Suppressor macrophage treated with lipopolysaccharide for 4 hours (primary cell): Measurements from ENCODE around the gene PCDHB14.
"Not testable (repeated sequence)": the region's sequence is repeated elsewhere in the genome, so short reads cannot be mapped to it uniquely, and the experiment has no call there.

ENCODE experiments used
- DNase-seq: peaks from one replicate; pipeline ENCODE4 v3.0.0-alpha.2; 2020

Gene PCDHB14

GRCh38 chr5:141223112-141223783 lies at the start of gene PCDHB14:
TSS of gene PCDHB14 (plus strand) at chr5:141223343. CDS start at chr5:141223506, 163 bp downstream.
- DNase-seq = no peak

DNA sequence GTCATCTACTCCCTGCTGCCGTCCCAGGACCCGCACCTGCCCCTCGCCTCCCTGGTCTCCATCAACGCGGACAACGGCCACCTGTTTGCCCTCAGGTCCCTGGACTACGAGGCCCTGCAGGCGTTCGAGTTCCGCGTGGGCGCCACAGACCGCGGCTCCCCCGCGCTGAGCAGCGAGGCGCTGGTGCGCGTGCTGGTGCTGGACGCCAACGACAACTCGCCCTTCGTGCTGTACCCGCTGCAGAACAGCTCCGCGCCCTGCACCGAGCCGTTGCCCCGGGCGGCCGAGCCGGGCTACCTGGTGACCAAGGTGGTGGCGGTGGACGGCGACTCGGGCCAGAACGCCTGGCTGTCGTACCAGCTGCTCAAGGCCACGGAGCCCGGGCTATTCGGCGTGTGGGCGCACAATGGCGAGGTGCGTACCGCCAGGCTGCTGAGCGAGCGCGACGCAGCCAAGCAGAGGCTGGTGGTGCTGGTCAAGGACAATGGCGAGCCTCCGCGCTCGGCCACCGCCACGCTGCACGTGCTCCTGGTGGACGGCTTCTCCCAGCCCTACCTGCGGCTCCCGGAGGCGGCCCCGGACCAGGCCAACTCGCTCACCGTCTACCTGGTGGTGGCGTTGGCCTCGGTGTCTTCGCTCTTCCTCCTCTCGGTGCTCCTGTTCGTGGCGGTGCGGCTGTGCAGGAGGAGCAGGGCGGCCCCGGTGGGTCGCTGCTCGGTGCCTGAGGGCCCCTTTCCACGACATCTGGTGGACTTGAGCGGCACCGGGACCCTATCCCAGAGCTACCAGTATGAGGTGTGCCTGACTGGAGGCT lies 48.6 kb upstream of the PCDHB14 start:
- not testable (repeated sequence) for DNase-seq

DNA sequence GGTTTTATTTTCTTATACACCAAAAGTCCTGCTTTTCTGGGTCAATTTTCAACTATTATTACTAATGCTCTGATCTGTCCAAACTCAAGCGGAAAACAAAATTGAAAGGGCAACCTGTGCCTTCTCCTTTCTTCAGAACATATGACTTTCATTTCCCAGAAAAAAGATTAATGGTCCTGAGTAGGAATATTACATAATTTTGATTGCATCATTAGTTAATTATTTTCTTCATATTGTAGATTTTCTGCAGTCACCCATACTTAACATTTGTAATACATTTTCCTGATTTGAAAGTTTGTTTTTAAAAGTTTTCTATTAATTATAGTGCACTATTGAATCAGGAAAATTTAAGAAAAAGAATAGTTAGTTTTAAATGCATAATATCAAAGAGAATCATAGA lies 47.2 kb upstream of the PCDHB14 start:
- DNase-seq = no peak

DNA sequence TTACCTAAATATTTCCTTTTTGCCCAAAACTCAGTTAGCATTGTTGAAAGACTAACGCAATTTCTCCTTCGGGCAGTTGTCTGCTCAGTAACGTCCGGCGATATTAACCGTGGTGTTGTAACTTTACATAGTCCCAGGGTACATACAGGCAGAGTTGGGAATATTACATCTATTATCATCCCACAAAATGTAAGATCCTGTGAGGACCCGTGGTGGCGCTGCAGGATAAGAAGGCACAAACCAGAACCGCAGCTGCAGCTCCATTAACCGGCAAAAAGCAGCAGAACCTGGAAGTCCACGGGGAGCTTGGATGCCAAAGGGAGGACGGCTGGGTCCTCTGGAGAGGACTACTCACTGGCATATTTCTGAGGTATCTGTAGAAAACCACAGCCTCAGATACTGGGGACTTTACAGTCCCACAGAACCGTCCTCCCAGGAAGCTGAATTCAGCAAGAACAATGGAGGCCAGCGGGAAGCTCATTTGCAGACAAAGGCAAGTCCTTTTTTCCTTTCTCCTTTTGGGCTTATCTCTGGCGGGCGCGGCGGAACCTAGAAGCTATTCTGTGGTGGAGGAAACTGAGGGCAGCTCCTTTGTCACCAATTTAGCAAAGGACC lies 45.5 kb upstream of the PCDHB14 start, which contains the start of gene PCDHB8:
TSS of gene PCDHB8 (plus strand) at position 214 of the 615 bp plus-strand sequence. CDS start at position 459, 245 bp downstream.
- DNase-seq = not testable (repeated sequence)

DNA sequence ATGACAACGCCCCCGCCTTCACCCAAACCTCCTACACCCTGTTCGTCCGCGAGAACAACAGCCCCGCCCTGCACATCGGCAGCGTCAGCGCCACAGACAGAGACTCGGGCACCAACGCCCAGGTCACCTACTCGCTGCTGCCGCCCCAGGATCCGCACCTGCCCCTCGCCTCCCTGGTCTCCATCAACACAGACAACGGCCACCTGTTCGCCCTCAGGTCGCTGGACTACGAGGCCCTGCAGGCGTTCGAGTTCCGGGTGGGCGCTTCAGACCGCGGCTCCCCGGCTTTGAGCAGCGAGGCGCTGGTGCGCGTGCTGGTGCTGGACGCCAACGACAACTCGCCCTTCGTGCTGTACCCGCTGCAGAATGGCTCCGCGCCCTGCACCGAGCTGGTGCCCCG lies 43.8 kb upstream of the PCDHB14 start:
- not testable (repeated sequence) for DNase-seq

DNA sequence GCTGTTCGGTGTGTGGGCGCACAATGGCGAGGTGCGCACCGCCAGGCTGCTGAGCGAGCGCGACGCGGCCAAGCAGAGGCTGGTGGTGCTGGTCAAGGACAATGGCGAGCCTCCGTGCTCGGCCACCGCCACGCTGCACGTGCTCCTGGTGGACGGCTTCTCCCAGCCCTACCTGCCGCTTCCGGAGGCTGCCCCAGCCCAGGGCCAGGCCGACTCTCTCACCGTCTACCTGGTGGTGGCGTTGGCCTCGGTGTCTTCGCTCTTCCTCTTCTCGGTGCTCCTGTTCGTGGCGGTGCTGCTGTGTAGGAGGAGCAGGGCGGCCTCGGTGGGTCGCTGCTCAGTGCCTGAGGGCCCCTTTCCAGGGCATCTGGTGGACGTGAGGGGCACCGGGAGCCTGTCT lies 43.3 kb upstream of the PCDHB14 start:
- DNase-seq = not testable (repeated sequence)

DNA sequence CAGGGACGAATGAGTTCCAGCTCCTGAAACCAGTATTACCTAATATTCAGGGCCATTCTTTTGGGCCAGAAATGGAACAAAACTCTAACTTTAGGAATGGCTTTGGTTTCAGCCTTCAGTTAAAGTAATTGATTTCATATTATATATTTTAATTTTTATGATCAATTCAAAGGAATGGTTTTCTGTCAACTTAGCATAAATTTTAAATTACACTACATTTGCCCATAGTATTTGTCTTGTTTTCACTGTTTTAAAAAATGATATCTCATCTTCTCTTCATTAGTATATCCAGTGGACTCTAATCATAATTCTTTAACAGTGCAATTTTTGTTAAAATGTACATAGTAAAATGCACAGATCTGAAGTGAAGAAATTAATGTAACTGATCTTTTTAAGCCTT lies 42.8 kb upstream of the PCDHB14 start:
- no peak for DNase-seq

DNA sequence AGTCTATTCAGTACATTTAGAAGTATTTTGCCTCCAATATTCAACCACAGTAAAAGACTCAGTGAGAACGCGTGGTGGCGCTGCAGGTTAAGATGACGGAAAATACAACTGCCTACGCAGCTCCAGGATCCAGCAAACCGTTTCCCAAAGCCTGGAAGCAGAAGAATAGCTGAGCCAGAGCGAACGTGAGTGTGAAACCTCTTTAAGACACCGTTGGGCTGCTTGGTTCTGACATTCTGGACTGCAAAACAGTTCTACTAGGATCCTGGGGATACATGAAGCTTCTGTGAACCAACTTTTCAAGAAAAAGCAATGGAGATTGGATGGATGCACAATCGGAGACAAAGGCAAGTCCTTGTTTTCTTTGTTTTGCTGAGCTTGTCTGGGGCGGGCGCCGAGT lies 40.9 kb upstream of the PCDHB14 start, which contains the start of gene PCDHB16:
TSS of gene PCDHB16 (plus strand) at position 140 of the 400 bp plus-strand sequence. CDS start at position 313, 173 bp downstream.
- no peak for DNase-seq

DNA sequence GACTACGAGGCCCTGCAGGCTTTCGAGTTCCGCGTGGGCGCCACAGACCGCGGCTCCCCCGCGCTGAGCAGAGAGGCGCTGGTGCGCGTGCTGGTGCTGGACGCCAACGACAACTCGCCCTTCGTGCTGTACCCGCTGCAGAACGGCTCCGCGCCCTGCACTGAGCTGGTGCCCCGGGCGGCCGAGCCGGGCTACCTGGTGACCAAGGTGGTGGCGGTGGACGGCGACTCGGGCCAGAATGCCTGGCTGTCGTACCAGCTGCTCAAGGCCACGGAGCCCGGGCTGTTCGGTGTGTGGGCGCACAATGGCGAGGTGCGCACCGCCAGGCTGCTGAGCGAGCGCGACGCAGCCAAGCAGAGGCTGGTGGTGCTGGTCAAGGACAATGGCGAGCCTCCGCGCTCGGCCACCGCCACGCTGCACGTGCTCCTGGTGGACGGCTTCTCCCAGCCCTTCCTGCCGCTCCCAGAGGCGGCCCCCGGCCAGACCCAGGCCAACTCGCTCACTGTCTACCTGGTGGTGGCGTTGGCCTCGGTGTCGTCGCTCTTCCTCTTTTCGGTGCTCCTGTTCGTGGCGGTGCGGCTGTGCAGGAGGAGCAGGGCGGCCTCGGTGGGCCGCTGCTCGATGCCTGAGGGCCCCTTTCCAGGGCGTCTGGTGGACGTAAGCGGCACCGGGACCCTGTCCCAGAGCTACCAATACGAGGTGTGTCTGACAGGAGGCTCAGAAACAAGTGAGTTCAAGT lies 38.9 kb upstream of the PCDHB14 start:
- not testable (repeated sequence) for DNase-seq

GRCh38 chr5:141186897-141187512 lies 36.1 kb upstream of the PCDHB14 start, which contains the start of gene PCDHB9:
TSS of gene PCDHB9 (plus strand) at chr5:141187161. CDS start at chr5:141187319, 158 bp downstream.
- DNase-seq = no peak

DNA sequence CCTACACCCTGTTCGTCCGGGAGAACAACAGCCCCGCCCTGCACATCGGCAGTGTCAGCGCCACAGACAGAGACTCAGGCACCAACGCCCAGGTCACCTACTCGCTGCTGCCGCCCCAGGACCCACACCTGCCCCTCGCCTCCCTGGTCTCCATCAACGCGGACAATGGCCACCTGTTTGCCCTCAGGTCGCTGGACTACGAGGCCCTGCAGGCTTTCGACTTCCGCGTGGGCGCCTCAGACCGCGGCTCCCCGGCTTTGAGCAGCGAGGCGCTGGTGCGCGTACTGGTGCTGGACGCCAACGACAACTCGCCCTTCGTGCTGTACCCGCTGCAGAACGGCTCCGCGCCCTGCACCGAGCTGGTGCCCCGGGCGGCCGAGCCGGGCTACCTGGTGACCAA lies 34.5 kb upstream of the PCDHB14 start:
- DNase-seq = not testable (repeated sequence)

DNA sequence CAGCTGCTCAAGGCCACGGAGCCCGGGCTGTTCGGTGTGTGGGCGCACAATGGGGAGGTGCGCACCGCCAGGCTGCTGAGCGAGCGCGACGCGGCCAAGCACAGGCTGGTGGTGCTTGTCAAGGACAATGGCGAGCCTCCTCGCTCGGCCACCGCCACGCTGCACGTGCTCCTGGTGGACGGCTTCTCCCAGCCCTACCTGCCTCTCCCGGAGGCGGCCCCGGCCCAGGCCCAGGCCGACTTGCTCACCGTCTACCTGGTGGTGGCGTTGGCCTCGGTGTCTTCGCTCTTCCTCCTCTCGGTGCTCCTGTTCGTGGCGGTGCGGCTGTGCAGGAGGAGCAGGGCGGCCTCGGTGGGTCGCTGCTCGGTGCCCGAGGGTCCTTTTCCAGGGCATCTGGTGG lies 34.0 kb upstream of the PCDHB14 start:
- not testable (repeated sequence) for DNase-seq

- peak; percentile 18 for DNase-seq
These were observed 30.9 kb upstream of the PCDHB14 start, which contains the start of gene PCDHB10 for GRCh38 chr5:141192110-141192725. TSS of gene PCDHB10 (plus strand) at chr5:141192353. CDS start at chr5:141192553, 200 bp downstream.

DNA sequence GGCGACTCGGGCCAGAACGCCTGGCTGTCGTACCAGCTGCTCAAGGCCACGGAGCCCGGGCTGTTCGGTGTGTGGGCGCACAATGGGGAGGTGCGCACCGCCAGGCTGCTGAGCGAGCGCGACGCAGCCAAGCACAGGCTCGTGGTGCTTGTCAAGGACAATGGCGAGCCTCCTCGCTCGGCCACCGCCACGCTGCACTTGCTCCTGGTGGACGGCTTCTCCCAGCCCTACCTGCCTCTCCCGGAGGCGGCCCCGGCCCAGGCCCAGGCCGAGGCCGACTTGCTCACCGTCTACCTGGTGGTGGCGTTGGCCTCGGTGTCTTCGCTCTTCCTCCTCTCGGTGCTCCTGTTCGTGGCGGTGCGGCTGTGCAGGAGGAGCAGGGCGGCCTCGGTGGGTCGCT lies 28.8 kb upstream of the PCDHB14 start:
- not testable (repeated sequence) for DNase-seq

DNA sequence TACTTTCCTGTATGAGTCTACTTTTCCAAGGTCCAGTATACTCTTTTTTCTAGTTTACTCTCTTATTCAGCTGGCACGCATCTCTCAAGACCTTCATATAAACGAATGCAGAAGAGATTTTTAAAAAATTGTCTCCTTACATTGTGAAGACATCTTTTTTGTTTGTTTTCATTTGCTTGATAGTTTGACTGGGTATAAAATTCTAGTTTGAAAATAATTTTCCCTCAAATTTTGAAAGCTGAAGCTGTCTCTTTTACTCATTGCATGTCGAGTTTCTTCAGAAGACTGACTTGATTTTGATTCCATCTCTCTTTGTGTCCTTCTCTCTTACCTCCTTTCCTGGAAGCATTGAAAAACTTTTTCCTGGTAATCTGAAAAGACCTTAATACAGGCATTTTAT lies 26.8 kb upstream of the PCDHB14 start:
- no peak for DNase-seq

- no peak for DNase-seq
These were observed 23.5 kb upstream of the PCDHB14 start, which contains the start of gene PCDHB11 for GRCh38 chr5:141199359-141200235. TSS of gene PCDHB11 (plus strand) at chr5:141199627. CDS start at chr5:141199775, 148 bp downstream.

- not testable (repeated sequence) for DNase-seq
These were observed 22.0 kb upstream of the PCDHB14 start for GRCh38 chr5:141201126-141201525.

GRCh38 chr5:141201646-141202045 lies 21.5 kb upstream of the PCDHB14 start:
- DNase-seq = not testable (repeated sequence)

DNA sequence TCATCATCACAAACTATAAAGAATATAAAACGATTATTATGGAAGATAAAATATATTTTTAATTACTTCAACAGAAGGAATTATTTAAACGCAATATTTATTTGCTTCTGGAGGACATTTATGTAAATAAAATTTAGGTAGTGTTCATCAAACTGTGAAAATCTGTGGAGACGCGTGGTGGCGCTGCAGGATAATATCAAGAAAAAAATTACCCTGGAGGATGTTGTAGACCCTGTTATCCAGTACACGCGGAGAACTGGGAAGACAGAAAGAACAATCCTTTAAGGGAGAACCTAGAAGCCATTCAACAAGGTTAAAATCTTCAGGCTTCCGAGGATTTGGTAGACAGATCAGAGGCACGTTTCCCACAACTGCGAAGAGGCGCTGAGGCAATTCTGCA lies 14.7 kb upstream of the PCDHB14 start, which contains the start of gene PCDHB12:
TSS of gene PCDHB12 (plus strand) at position 242 of the 400 bp plus-strand sequence. CDS start 189 bp downstream, outside the sequence.
- no peak for DNase-seq

DNA sequence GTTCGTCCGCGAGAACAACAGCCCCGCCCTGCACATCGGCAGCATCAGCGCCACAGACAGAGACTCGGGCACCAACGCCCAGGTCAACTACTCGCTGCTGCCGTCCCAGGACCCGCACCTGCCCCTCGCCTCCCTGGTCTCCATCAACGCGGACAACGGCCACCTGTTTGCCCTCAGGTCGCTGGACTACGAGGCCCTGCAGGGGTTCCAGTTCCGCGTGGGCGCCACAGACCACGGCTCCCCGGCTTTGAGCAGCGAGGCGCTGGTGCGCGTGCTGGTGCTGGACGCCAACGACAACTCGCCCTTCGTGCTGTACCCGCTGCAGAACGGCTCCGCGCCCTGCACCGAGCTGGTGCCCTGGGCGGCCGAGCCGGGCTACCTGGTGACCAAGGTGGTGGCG lies 12.9 kb upstream of the PCDHB14 start:
- DNase-seq = not testable (repeated sequence)
